Stimulated activated CD4-positive, alpha-beta T cell treated with anti-CD3 and anti-CD28 coated beads, Interleukin-15, amount 100 ng/mL, for 48 hours (primary cell): Measurements from ENCODE around the gene ZSCAN5C.
"Not testable (repeated sequence)": the region's sequence is repeated elsewhere in the genome, so short reads cannot be mapped to it uniquely, and the experiment has no call there.

Experiments
- DNase-seq, 2 donors: peaks; one replicate each; pipeline ENCODE4 v3.0.0-alpha.2; 2020; ENCODE audit warnings: low read depth in 2 of 2

ZSCAN5C gene, protein sequence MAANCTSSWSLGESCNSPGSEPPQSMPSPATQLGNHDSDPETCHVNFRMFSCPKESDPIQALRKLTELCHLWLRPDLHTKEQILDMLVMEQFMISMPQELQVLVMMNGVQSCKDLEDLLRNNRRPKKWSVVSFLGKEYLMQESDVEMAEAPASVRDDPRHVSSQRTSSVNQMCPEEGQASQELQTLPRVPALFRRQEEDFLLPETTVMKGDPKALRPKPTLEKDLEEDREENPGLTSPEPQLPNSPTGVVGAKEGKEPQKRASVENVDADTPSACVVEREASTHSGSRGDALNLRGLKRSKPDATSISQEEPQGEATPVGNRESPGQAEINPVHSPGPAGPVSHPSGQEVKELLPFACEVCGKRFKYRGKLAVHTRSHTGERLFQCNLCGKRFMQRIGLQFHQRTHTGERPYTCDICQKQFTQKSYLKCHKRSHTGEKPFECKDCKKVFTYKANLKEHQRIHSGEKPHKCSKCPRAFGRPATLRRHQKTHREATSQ

DNA sequence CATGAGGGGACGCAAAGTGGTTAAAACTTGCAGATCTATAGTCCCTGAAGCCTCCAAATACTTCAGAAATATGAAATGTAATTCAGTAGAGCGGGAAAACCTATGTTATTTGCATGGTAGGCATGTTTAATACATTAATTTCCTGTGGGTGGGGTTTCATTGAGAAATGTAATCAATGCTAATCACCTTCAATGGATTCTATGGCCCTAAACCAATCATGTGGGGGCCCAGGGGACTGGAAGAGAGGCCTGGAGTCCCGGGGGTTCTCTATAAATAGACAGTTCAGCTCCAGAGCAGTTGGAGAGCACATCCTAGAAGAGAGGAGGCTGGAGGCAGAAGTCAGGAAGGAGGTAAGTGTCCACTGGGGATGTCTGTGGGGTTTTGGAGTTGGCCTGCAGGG, at the start of gene ZSCAN5C:
ZSCAN5C (plus strand) TSS at position 301 of the 400 bp plus-strand sequence. CDS start 3,641 bp downstream, outside the sequence.
- no peak for DNase-seq

DNA sequence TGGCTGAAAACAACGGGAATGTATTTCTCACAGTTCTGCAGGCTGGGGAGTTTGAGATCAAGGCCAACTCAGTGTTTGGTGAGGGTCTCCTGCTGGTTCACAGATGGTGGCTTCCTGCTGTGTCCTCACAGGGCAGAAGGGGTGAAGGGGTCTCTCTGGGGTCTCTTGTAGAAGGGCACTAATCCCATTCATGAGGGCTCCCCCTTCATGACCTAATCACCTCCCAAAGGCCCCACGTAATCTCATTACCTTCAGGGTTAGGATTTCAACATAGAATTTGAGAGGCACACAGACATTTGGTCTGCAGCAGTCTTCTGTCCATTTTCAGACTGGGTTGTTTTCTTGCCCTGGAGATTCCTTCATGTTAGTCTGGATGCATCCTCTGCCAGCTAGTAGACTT, 49.4 kb upstream of the ZSCAN5C start:
- DNase-seq: no peak

DNA sequence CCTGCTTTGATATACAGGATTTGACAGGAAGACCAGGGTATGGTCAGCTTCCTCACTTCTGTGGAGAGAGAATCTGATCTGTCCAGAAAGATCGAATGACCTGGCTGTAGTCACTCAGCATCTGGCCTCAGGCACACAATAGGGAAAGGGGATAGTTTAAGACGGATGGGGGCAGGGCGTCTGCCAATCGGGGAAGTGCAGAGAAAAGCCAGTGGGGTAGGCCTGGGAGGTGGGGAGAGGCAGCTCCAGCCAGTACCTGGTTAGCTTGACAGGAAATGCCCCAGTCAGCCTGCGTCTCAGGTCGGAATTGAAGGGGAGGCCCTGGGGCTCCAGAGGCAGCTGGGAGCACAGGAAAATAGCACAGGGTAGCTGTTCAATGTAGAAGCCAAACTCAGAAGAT, 48.6 kb upstream of the ZSCAN5C start:
- DNase-seq: no peak

DNA sequence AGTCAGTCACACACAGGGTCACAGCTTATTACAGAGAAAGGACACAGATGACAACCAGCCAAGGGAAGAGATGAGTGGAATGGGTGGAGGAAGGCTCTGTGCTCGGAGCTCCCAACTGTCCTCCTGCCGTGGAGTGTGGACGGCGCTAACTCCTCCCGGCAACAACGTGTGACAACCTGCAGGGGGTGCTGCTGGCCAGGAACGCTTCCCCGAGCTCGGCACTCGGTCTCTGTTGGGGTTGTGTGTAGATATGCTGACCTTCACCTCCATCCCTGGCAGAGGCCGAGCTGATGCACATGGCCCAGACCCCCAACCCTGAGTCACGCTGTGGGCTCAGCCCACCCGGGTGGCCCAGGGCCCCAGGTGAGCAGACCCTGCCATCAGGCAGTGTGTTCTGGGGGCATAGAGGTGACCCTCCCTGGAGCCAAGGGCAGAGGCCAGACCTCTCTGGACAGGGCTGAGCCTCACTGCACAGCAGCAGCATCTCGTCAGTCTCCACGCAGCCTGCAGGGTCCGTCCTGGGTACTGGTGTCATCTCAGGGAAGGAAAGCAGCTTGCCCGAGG, 46.9 kb upstream of the ZSCAN5C start:
- DNase-seq: no peak

DNA sequence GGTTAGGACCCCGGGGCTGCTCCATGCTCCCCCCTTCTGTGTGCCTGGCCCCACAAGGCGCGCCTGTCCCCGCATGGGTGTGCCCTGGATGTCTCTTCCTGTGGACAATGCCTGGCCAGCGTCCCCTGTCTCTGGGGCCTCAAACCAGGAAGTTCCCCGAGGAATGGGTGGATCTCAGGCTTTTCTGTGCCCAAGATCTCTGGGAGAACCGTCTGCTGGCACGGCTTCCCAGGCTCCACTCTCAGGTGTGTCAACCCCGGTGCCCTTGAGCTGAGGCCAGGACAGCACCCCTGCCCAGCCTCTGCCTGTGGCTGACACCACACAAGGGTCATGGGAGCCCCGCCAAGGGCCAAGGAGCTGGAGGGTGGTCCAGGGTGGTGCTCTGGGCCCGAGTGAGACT, 45.3 kb upstream of the ZSCAN5C start:
- no peak for DNase-seq

DNA sequence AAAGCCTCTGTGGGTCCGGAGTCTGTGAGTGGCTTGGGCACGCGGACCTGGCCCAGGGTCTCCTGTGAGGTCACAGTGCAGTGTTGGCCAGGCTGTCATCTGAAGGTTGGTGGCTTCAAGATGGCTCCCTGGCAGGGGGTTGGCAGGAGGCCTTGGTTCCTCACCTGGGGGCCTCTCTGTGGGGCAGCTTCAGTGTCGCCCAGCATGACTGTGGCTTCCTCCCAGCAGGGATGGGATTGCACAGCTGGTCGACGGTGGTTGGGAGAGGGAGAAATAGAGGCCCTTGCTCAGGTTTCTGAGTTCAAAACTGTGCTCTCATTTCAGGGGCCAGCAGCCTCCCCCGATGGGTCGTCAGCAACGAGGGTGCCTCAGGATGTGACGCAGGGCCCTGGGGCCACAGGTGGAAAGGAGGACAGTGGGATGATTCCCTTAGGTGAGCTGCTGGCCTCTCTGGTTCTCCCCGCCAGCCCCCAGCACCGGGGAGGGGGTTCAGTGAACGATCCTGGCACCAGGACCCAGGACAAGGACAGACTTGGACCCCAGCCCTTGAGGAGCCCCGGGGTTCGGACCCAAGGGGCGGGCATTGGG, 43.8 kb upstream of the ZSCAN5C start:
- no peak for DNase-seq

DNA sequence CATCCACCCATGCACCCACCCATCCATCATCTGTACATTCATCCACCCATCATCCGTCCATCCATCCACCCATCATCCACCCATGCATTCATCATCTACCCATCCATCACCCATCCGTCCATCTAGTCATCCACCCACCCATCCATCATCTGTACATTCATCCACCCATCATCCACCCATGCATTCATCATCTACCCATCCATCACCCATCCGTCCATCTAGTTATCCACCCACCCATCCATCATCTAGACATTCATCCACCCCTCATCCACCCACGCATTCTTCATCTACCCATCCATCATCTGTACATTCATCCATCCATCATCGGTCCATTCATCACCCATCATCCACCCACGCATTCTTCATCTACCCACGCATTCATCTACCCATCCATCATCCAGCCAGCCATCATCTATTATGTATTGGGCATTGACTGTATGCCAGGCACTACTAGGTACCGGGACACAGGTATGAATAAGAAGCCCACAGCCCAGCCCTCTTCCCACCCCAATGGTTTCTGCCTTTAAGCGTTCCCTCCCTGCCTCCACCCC, 43.0 kb upstream of the ZSCAN5C start:
- DNase-seq: no peak

DNA sequence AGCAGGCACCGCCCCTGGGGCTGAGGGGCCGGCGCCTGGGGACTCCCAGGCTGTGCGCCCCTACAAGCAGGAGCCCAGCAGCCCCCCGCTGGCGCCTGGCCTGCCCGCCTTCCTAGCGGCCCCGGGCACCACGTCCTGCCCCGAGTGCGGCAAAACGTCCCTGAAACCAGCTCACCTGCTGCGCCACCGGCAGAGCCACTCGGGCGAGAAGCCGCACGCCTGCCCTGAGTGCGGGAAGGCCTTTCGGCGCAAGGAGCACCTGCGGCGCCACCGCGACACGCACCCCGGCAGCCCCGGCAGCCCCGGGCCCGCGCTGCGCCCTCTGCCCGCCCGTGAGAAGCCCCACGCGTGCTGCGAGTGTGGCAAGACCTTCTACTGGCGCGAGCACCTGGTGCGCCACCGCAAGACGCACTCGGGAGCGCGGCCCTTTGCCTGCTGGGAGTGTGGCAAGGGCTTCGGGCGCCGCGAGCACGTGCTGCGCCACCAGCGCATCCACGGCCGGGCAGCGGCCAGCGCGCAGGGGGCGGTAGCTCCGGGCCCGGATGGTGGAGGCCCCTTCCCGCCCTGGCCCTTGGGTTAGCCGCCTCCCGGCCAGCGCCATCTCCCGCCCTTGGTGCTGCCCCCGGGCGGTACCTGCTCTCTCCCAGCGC, 42.3 kb upstream of the ZSCAN5C start:
- no peak for DNase-seq

DNA sequence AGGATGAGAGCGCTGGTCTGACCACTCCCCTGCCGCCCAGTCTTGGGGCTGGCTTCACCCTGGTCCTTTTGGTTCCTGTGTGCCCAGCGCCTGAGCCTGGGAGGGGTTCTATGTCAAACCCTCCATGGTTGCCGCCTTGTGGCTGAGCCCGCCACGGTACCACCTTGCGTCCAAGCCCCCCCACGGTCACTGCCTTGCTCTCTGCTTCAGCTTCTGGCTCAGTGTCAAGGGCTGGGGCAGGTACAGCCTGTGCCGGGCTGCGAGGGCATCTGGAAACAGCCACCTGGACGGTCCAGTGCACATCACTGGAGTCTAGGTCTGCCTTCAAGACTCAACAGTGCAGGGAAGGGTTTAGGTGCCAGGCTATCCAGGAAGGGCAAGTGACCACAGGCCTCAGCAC, 40.5 kb upstream of the ZSCAN5C start:
- DNase-seq: no peak

DNA sequence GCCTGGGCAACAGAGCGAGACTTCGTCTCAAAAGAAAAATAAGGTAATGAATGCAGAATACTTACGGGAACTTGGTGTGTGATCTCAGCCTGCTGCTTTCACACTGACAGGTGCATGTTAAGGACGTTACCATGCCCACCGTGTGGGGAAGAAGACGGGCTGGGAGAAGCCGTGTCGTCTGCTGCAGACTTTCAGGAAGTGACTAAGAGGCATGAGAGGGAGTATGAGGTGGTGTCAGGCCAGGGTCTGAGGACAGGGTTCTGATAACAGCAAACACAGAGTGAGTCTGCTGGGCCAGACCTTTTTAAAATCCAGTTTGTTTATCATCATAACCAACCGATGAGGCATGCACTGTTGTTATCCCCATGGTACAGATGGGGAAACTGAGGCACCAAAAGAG, 39.8 kb upstream of the ZSCAN5C start:
- peak in 1 of 2 donors; percentile 22 for DNase-seq

DNA sequence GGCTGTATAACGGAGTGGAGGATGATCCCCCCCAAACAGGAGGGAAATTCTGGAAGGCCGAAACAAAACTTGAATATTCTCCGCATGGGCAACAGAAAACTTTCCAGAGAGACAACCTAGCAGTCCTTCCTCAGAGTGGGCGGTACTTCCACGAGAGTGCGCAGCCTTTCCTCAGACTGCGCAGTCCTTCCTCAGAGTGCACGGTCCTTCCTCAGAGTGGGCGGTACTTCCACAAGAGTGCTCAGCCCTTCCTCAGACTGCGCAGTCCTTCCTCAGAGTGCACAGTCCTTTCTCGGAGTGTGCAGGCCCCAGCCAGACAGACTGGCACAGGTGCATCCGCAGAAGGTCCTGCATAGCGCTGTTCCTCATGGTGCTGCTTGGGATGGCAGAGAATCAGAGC, 39.0 kb upstream of the ZSCAN5C start:
- no peak for DNase-seq

DNA sequence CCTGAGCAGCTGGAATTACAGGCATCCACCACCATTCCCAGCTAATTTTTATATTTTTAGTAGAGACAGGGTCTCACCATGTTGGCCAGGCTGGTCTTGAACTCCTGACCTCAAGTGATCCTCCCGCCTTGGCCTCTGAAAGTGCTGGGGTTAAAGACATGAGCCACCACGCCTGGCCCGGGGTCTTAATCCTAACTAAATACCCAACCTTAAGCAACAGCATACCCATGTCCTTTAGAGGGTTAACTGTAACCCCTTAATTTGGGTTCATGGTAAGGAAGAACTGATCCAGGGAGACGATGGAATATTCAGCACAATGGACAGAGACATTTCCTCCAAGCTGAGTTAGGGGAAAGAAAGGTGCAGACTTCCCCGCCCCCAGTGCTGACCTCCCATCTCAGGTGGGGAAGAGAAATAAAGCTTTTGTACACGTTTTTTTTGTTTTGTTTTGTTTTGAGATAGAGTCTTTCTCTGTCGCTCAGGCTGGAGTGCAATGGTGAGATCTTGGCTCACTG, 35.0 kb upstream of the ZSCAN5C start:
- DNase-seq: no peak

DNA sequence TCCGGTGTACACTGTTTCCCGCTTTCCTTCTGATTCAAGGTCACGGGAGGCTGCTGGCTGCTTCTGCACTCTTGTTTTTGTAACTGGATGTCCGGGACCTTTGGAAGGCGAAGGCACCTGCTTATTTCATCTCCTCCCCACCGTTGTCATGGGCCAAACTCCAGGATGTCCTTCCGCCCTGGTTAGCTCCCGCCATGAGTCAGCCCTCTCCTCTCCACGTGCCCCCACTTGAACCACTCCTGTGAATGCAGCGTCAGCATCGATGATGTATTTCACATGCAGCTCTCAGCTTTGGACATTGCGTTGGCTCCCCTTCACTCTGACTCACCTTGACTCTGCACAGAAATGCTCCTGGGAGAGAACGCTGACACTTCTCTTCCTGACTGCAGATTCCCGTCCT, 31.8 kb upstream of the ZSCAN5C start:
- no peak for DNase-seq

DNA sequence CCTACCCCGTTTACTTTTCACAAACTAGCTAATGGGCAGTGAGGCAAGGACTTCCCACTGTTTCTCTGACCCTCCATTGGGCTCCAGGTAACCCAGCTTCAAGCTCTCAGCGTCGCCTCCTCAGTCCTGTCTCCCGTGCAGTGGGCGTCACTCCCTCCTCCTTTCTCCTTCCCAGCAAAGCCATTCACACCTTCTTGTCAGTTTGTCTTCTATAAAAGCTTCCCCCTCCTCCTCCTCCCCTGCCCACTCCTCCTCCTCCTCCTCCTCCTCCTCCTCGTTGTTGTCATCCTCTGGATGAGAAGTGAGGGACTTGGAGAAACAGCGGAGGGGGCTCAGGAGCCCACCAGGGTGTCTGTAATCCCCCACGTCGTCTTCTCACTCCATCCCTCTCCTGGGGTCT, 28.0 kb upstream of the ZSCAN5C start:
- no peak for DNase-seq

DNA sequence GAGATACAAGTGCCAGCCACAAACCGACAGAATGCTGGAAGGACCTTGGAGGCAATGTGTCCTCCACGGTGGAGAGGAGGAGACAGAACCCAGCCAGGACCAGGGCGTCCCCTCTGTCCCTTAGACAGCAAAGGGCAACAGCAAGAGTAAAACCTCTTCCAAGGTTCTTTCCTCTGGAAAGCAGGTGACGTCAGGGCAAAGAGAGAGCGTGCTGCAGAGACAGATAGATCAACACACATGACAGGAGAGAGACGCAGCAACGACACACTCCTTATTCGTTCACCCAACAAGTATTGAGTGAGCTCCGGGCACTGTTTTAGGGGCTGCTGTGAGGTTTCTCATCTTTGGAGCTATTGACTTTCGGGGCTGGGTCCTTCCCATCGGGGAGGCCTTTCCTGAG, 27.5 kb upstream of the ZSCAN5C start:
- no peak for DNase-seq

DNA sequence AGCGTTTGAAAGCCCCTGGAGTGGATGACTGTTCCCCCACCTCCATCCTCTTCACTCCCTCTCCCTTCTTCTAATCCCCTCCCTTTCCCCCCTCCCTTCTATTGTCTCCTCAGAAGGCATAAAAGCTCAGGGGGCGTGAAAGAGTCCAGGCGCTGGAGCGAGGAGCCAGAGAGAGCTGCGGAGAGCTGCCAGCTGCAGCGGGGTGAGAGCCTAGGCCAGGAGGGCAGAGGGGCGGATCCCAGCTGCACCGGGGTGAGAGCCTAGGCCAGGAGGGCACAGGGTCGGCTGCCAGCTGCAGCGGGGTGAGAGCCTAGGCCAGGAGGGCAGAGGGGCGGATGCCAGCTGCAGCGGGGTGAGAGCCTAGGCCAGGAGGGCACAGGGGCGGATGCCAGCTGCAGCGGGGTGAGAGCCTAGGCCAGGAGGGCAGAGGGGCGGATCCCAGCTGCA, 26.2 kb upstream of the ZSCAN5C start, which contains the start of gene GALP:
GALP (plus strand) TSS at position 148 of the 447 bp plus-strand sequence. CDS start 1,101 bp downstream, outside the sequence.
- not testable (repeated sequence) for DNase-seq

DNA sequence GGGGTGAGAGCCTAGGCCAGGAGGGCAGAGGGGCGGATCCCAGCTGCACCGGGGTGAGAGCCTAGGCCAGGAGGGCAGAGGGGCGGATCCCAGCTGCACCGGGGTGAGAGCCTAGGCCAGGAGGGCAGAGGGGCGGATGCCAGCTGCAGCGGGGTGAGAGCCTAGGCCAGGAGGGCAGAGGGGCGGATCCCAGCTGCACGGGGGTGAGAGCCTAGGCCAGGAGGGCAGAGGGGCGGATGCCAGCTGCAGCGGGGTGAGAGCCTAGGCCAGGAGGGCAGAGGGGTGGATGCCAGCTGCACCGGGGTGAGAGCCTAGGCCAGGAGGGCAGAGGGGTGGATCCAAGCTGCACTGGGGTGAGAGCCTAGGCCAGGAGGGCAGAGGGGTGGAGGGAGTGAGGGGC, 25.8 kb upstream of the ZSCAN5C start:
- DNase-seq: not testable (repeated sequence)

DNA sequence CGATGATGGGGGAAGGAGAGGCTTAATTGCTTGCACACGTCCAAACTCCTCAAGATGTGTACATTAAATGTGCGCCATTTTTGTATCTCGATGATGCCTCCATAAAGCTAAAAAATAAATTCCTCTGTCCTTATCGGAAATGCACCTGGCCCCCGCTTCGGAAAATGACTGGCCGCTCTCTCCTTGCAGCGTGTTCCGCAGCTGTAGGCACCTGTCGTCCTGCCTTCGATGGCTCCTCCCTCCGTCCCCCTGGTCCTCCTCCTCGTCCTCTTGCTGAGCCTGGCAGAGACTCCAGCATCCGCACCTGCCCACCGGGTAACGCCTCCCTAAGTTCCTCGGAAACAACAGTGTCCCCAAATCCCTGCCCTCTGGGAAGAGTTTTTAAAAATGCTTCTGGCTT, 25.2 kb upstream of the ZSCAN5C start:
- DNase-seq: no peak

DNA sequence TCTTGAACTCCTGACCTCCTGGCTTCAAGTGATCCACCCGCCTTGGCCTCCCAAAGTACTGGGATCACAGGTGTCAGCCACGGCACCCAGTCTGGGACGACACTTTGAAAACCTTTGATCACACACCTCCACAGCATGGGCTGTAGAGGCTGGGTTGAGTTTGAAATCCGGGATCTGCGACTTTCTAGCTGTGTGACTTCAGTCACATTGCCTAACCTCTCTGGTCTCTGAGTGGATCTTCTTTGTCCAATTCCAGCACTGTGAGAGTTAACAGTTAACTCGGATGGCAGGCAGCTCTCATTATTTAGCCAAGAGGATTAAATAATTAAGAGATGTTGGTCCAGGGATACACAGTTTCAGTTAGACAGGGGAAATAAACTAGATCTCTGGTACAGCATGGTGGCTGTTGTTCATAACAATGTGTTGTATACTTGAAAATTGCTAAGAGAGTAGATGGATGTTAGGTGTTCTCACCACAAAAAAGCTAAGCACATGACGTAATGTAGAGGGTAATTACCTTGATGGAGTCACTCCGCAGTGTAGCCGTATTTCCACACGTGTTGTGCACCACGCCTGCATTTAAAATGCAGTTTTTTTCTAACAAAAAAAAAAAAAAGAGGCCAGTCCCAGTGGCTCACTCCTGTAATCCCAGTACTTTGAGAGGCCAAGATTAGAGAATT, 24.4 kb upstream of the ZSCAN5C start:
- DNase-seq: no peak

DNA sequence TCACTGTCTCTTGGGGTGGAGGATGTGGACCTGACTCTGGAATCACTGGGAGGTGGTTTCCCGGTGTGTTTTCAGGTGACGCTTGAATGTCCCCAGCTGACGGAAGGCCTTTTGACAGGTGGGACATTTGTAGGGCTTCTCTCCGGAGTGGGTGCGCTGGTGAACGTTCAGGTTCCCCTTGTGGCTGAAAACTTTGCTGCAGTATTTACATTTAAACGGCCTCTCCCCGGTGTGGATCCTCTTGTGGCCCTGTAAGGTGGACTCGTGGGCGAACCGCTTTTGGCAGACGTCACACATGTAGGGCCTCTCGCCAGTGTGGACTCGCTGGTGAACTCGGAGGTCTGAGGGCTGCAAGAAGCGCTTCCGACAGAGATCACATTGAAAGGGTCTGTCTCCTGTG, 12.3 kb upstream of the ZSCAN5C start:
- DNase-seq: no peak

DNA sequence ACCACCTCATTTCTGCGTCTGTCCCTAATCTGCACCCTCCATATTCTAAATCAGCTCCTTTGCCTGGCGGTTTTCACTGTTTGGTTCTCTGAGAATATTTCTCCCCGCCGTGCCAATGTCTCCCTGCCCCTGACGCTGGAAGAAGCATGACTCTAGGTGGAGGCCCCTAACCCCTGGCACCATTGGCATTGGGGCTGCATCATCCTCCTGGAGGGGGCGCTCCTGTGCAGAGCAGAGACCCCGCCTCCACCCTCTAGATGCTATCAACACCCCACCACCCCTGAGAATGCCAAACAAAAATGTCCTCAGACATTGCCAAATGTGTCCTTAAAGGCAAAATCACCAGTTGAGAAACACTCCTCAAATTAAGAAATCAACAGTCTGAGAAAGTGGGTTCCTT, 11.0 kb upstream of the ZSCAN5C start:
- no peak for DNase-seq
